IPS-20b (cell line): ENCODE results near the gene CRADD.
"Not testable (repeated sequence)": the region's sequence is repeated elsewhere in the genome, so short reads cannot be mapped to it uniquely, and the experiment has no call there.

ENCODE experiments used
- H3K27ac ChIP-seq: one replicate; pipeline ENCODE4 v1.5.1; 2013; ENCODE audit warnings: low read length
- H3K27me3 ChIP-seq: 2 replicates; pipeline ENCODE4 v1.6.1; 2013; ENCODE audit warnings: mild to moderate bottlenecking, low read length, inconsistent platforms; ENCODE audit not compliant: insufficient read depth
- H3K36me3 ChIP-seq: 2 replicates; pipeline ENCODE4 v1.6.1; 2013; ENCODE audit warnings: low read depth, mild to moderate bottlenecking, inconsistent platforms, low read length, moderate library complexity; ENCODE audit not compliant: insufficient read depth
- H3K4me1 ChIP-seq: 2 replicates; pipeline ENCODE4 v1.6.1; 2013; ENCODE audit warnings: mild to moderate bottlenecking, control low read depth, inconsistent platforms, low read length, moderate library complexity; ENCODE audit not compliant: insufficient read depth
- H3K4me3 ChIP-seq: 2 replicates; pipeline ENCODE4 v1.5.1; 2013; ENCODE audit warnings: mild to moderate bottlenecking, low read length, inconsistent platforms
- H3K9ac ChIP-seq: 2 replicates; pipeline ENCODE4 v1.6.1; 2013; ENCODE audit warnings: low read depth, mild to moderate bottlenecking, inconsistent platforms, low read length, moderate library complexity
- H3K9me3 ChIP-seq: 2 replicates; pipeline ENCODE4 v1.6.1; 2013; ENCODE audit warnings: mild to moderate bottlenecking, low read depth, low read length, inconsistent platforms; ENCODE audit not compliant: insufficient read depth

The CRADD gene

DNA sequence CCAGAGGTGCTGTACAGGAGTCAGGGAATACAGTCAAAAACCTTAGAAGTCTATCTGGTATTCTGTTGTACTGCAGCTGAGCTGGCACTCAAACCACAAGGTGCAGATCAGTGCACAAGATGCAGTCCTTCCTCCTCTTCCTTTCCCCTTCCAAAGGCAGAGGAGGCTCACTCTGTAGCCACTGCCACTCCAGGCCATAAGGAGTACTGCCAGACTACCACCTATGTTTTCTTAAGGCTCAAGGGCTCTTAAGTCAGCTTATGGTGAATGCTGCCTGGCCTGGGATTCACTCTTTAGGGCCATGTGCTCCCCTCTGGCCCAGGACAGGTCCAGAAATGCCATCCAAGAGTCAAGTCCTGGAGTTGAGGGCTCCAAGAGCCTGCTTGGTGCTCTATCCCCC lies 200.3 kb downstream of the CRADD start:
- no peak overlapping the region for H3K9ac ChIP-seq
- no peaks in the 10 kb centered on the region for H3K4me1 ChIP-seq
- H3K27ac ChIP-seq: no peak overlapping the region
- no peaks in the 10 kb centered on the region for H3K36me3 ChIP-seq
- peaks cover 11% of the 10 kb centered on the region; the same call in 1 of the 2 replicates for H3K9me3 ChIP-seq
- H3K4me3 ChIP-seq: no peak overlapping the region
- no peaks in the 10 kb centered on the region for H3K27me3 ChIP-seq

DNA sequence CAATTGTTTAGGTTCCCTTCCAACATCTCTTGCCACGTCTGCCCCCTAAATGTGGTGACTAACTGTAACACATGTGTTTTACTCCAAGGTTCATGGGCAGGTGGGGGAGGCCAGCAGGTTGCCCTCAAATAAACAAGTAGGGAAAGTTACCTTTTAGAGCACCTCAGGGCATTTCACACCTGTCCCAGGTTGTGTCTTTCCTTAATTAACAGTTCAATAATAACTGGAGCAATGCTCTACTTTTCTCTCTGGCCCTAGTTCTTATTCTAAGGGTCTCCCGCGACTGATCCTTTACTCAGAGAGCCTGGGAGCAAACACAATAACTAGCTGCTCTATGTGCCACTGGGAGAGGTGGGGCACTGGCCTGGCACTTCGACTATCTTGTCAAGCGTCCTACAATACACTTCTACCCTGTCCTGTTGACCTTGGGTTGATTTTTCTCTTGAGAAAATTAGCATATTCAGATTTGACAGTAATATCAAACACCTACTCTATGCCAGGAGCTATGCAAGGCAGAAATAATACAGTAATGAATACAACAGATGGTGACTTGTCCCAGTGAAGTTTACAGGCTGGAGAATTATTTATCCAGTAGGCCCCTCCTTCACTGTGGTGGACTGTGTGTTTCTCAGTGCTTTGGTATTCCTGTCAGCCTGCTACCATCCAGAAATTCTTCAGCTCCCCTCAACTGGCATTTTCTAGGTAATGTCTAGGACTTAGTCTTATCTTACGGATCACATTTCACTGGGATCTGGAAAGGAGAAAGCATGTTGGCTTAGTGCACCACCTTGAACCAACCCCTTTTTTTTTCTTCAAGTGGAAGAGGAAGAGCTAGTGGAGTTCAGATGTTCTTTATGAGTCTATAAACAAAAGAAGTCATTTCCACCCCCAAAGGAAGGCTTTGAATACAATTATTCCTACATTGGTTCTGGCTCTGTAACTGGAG lies 202.6 kb downstream of the CRADD start:
- H3K4me3 ChIP-seq: no peak overlapping the region
- no peak overlapping the region for H3K9ac ChIP-seq
- H3K27ac ChIP-seq: no peak overlapping the region
- no peaks in the 10 kb centered on the region for H3K9me3 ChIP-seq
- H3K4me1 ChIP-seq: no peaks in the 10 kb centered on the region
- H3K27me3 ChIP-seq: no peaks in the 10 kb centered on the region
- no peaks in the 10 kb centered on the region for H3K36me3 ChIP-seq

GRCh38 chr12:93880853-93881522 lies 203.8 kb downstream of the CRADD start:
- H3K4me1 ChIP-seq: no peaks in the 10 kb centered on the region
- H3K27me3 ChIP-seq: no peaks in the 10 kb centered on the region
- H3K9me3 ChIP-seq: no peaks in the 10 kb centered on the region
- no peak overlapping the region for H3K9ac ChIP-seq
- no peaks in the 10 kb centered on the region for H3K36me3 ChIP-seq
- H3K27ac ChIP-seq: no peak overlapping the region
- no peak overlapping the region for H3K4me3 ChIP-seq

DNA sequence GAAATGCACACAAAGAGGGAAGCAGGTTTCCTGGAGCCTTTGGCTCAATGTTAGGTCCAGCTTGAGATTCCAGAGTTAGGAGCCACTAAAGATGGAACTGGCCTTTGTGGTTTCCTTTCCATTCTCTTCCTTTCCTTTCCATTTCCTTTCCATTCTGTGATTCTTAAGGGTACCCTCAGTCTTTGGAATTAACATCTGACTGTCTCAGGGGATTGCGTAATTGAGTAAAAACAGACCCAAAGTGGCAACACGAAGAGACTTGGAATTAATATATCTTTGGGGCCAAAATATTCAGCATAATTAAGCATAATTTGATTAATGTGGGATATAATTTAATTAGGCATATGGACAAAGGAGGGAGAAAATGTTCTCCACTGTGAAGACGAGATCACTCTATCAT lies 205.6 kb downstream of the CRADD start:
- Histone ChIP-seq H3K36me3 (no peaks in the 10 kb centered on the region), H3K27me3 (no peaks in the 10 kb centered on the region), H3K27ac (no peak overlapping the region), H3K4me1 (no peaks in the 10 kb centered on the region), H3K9ac (no peak overlapping the region), H3K9me3 (no peaks in the 10 kb centered on the region), H3K4me3 (no peak overlapping the region)

- no peaks in the 10 kb centered on the region for H3K4me1 ChIP-seq
- no peak overlapping the region for H3K9ac ChIP-seq
- no peaks in the 10 kb centered on the region for H3K36me3 ChIP-seq
- H3K27me3 ChIP-seq: no peaks in the 10 kb centered on the region
- no peaks in the 10 kb centered on the region for H3K9me3 ChIP-seq
- H3K27ac ChIP-seq: no peak overlapping the region
- no peak overlapping the region for H3K4me3 ChIP-seq
These were observed 206.4 kb downstream of the CRADD start for GRCh38 chr12:93883436-93884154.

DNA sequence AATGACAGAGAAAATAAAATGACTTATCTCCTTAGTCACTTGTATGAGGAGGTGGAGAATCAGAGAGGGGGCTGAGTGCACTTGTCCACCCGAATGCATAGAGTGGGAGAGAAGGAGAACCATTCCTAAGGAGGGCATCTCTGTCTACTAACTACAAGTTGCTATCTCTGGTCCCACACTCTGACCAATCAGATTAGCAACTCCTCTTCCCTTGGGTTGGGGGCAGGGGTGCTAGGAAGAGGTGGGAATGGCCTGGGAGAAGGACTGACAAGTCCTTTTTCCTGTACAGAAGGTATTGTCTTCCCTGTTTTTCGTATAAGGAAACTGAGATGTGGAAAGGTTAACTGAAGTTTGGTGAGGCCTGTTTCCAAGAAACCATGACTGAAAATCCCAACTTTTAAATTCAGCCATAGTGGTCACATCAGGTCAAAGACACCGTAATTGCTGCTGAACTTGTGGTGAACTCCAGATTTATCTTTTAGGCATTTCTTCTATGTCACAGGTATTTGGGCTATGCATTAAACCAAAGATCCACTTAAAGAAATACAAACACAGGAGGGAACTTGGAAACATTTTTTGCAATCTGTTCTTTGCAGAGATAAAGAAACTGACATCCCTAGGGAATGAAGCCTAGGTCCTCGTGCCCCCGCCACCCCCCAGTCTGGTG lies 207.8 kb downstream of the CRADD start:
- no peak overlapping the region for H3K4me3 ChIP-seq
- H3K36me3 ChIP-seq: no peaks in the 10 kb centered on the region
- no peak overlapping the region for H3K9ac ChIP-seq
- H3K9me3 ChIP-seq: no peaks in the 10 kb centered on the region
- H3K27me3 ChIP-seq: no peaks in the 10 kb centered on the region
- no peak overlapping the region for H3K27ac ChIP-seq
- no peaks in the 10 kb centered on the region for H3K4me1 ChIP-seq

GRCh38 chr12:93885973-93886532 lies 208.9 kb downstream of the CRADD start:
- not testable (repeated sequence) for H3K9me3 ChIP-seq, H3K27me3 ChIP-seq, H3K27ac ChIP-seq, H3K36me3 ChIP-seq, H3K4me3 ChIP-seq, H3K9ac ChIP-seq, H3K4me1 ChIP-seq

DNA sequence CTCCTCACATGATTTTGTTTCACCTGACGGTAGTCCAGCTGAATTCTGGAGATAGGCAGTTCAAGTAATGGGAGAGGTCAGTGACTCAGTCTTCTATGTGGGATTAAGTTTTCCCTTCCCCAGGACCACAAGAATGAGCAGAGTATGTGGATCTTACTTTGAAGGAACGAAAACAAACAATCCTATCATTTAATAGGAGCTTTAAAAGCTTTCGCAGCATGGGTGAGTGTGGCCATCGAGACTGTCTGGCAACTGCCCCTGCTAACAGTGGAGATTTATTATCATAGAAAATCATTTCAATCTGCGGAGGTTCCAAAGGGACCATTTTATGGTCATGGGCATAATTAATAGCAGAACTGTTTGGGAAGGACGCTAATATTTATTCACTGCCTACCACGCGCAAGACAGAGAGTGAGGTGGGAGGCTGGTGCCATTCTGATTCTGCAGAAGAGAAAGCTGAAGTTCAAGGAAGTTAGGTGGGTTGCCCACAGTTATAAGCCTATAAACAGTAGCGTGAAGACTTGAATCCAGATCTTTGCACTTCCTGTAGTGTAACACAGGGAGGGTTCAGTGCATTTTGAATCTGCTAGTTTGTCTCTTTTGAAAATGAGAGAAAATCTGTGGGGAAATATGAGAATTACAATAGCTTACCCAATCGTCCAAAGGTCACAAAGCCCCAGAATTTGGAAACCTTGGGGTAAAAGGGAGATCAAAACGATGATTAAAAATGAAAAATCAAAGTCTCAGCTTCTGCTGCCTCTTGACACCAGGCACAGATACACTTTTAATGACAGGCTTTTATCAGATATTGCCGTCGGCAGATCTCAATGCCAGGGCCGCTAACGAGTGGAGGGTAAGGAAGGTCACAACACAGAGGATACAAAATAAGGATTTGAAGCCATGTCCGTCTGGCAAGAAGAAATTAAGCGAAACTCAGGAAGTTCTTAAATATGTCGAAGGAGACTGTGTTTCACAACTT lies 209.6 kb downstream of the CRADD start:
- Histone ChIP-seq H3K4me3 (no peak overlapping the region), H3K9ac (no peak overlapping the region), H3K27me3 (no peaks in the 10 kb centered on the region), H3K9me3 (no peaks in the 10 kb centered on the region), H3K27ac (no peak overlapping the region), H3K4me1 (no peaks in the 10 kb centered on the region), H3K36me3 (no peaks in the 10 kb centered on the region)

- H3K4me1 ChIP-seq: peaks cover 10% of the 10 kb centered on the region; the same call in 1 of the 2 replicates
- no peak overlapping the region for H3K9ac ChIP-seq
- H3K9me3 ChIP-seq: no peaks in the 10 kb centered on the region
- no peaks in the 10 kb centered on the region for H3K27me3 ChIP-seq
- H3K36me3 ChIP-seq: no peaks in the 10 kb centered on the region
- no peak overlapping the region for H3K4me3 ChIP-seq
- no peak overlapping the region for H3K27ac ChIP-seq
These were observed 211.8 kb downstream of the CRADD start for GRCh38 chr12:93888964-93889363.

- H3K27me3 ChIP-seq: no peaks in the 10 kb centered on the region
- H3K4me3 ChIP-seq: no peak overlapping the region
- no peak overlapping the region for H3K9ac ChIP-seq
- no peak overlapping the region for H3K27ac ChIP-seq
- H3K9me3 ChIP-seq: no peaks in the 10 kb centered on the region
- no peaks in the 10 kb centered on the region for H3K36me3 ChIP-seq
- peaks cover 10% of the 10 kb centered on the region; the same call in 1 of the 2 replicates for H3K4me1 ChIP-seq
These were observed 212.5 kb downstream of the CRADD start for GRCh38 chr12:93889516-93890212.
